GM19025 (cell line): ENCODE measurements around the gene PPFIA1.

ENCODE experiments used
- ATAC-seq: cut with Tn5 transposase; IDR thresholded peaks from one replicate; pipeline ENCODE4 v1.9.1; 2021; ENCODE audit warnings: mild to moderate bottlenecking, low read depth, moderate library complexity; ENCODE audit not compliant: unreplicated experiment

The PPFIA1 gene

DNA sequence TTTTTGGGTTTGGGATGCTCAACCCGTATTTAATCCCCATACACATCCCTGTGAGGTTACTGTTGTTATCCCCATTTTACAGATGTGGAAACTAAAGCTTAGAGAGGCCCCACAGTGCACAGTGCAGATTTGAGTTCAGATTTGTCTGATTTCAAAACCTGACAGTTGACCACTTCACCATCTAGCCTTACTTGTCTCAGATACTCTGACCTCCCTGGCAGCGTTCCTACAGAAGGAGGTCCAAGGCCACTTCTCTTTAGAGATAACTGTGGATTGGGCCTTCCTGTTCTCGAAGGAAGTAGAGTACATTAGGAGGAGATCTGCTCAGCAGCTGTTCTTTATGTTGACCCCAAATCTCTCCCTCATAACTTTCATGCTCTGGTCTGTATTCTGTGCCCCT is 81.2 kb downstream of the PPFIA1 start:
- no peak for ATAC-seq

DNA sequence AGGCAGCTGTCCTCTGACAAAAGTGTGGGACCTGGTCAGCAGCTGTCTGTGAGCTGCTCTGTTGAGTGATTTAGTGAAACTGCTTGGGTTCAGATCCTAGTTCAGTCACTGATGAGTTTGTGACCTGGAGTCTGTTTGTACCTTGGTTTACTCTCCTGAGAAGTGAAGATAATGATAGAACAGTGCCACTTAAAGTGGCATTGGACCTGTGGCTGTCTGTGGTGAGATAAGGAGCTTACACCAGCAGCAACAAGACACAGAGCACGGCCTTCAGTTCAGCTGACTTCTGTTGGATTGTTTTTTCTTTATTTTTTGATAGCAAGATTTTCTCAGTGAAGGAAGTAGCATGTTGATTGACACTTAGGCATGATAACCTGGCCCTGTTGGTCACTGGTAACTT is 81.6 kb downstream of the PPFIA1 start:
- ATAC-seq = no peak

DNA sequence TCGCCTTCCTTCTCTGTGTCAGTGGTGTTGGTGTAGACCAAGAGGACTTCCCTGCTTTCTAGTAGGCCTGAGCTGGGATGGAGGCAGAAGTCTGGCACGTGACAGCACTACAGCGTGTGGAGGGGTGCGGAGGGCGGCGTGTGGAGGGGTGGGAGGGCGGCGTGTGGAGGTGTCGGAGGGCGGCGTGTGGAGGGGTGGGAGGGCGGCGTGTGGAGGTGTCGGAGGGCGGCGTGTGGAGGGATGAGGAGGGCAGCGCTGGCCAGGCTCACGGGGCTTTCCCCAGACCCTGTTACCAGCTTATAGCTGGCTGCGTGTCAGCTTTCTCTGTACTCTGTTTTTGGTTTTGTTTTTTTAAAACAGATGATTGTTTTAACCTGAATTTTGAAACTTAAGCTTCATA is 82.1 kb downstream of the PPFIA1 start:
- ATAC-seq = no peak

DNA sequence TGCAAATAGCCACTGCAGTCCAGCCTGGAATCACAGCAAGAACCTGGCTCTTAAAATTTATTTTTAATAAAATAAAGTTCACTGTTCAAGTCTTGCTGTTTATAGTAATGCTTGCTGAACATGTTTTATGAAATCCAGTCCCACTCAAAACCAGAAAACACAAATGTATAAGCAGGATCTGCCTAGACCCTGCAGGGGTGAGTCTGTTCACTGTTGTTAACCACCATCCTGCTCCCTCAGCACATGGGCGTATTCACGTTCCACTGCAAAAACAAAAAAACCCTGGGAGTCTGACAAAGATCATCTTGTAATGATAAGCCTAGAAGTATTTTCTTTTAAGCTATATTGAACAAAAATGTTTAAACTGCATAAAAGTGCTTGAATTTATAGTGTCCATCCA is 82.8 kb downstream of the PPFIA1 start:
- no peak for ATAC-seq

DNA sequence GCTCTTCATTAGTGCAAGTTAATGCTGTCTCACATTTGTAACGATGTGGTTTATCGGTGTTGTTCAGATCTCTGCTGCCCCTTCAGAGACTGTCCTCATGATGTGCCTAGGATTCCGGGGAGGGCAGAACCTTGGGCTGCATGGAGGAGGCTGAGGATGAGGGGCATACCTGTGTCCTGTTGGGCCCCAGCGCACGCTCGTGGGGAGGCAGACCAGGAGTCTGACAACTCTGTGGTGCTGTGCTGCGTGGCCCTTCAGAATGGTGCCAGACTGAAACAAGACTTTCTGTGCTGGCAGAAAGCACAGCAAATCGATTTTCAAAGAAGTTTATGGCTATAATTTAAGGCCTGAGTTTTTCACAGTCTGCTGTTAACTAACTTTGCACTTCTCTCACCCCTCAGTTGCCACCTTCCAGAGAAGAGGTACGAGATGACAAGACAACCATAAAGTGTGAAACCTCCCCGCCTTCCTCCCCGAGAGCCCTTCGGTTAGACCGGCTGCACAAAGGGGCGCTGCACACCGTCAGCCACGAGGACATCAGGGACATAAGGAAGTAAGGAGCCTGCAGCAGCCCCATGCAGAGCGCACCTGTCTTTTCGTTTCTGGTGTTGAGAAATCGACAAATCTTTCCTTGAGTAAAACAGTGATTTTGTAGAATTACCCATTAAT is 83.5 kb downstream of the PPFIA1 start:
- no peak for ATAC-seq

DNA sequence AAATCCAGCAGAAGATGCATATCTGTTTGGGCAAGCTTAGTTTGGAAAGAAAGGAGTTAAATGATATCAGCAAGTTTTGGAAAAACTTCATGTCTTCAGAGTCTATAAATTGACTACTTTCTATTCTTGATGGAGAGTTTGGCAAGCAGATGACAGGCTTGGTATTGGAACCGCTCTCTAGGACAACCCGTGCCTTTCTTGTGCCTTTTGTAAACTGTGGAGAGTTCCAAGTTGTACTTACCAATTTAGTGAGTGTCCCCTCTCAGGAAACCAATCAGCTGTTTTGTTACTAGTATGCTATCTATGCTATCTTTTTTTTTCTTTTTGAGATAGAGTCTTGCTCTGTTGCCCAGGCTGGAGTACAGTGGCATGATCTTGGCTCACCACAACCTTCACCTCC is 84.1 kb downstream of the PPFIA1 start:
- ATAC-seq = no peak

DNA sequence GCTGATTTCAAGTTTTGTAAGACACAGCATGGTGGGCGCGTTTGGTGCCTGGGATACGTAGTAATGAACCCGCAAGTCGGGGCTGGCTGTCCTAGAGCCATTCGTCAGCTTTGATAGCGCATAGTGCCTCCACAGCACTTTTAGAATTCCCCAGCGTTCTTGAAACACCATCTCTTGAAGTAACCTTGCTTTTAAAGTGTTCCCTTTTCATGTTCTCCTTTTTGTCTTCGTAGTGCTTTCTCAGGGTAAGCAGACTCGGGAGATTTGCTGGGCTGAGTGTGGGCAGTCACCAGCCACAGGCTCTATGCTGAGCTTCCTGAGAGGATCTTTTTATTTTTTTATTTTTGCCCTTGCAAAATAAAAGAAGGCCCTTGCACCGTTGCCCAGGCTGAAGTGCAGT is 88.3 kb downstream of the PPFIA1 start:
- ATAC-seq = no peak

DNA sequence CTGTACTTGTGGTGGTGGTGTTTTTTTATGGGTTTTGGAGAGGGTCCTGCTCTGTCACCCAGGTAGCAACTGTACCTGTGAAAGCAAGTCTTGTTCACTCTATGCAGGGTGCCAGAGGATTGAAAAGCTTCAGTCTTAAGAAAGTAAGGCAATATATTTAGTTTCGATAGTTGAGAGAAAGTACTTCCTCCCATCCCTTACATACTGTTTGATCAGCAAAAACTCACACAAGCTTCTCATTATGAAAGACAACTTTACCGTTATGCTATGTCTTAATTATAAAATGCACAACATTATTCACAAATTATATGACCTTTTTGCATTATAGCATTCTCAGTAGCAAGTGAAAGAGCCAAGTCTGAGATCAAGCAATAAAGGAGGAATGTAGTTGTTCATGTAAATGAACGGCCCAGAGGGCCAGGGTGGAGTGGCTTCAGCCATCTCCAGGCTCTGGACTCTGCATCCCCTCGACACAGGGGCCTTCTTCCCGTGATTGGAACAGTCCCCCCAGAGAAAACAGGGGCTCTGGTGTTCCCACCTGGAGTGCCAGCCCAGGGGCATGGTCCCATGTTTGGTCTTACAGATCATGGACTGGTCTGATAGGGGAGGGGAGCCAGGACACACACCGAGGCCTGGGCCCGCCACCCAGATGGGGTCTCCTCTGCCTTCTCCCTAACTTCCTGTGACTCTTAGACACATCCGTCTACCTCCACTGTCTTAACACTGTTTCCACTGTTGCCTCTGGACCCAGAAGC is 89.1 kb downstream of the PPFIA1 start:
- no peak for ATAC-seq

DNA sequence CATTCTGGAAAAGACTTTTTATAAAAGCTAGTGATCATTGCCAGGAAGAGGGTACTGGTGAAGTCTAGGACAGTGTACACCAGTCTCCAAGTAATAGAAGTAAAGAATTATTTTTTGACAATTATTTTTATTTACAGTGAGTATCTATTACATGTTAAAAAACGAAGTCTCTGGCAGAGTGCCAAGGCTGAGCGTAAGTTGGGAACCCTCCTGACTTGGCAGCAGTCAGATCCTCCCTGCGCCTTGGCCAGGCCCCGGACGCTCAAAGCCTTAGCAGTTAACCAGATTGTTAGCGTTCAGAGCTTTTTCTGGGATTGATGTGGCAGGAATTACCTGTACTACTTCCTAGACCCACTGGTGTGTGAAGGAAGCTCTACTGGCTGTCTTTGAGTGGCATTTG is 89.7 kb downstream of the PPFIA1 start:
- ATAC-seq = no peak

DNA sequence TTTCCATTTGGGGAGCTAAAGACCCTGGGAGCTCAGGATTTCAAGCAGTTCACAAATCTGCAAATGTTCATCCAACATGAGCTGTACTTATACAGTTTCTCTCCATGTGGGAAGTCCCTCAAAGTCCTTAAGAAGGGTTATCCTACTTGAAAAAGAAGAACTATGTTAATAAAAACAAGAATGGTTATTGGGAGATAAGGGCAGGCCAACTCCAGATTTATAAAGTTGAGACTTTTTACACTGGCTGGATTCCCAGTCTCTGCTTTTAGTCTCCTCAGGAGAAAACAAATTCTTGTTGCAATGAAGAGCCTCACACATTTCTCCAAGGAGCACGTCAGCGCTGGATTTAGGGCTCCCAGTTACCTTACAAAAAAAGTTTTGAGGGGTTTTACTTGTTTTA is 93.7 kb downstream of the PPFIA1 start:
- ATAC-seq = no peak

DNA sequence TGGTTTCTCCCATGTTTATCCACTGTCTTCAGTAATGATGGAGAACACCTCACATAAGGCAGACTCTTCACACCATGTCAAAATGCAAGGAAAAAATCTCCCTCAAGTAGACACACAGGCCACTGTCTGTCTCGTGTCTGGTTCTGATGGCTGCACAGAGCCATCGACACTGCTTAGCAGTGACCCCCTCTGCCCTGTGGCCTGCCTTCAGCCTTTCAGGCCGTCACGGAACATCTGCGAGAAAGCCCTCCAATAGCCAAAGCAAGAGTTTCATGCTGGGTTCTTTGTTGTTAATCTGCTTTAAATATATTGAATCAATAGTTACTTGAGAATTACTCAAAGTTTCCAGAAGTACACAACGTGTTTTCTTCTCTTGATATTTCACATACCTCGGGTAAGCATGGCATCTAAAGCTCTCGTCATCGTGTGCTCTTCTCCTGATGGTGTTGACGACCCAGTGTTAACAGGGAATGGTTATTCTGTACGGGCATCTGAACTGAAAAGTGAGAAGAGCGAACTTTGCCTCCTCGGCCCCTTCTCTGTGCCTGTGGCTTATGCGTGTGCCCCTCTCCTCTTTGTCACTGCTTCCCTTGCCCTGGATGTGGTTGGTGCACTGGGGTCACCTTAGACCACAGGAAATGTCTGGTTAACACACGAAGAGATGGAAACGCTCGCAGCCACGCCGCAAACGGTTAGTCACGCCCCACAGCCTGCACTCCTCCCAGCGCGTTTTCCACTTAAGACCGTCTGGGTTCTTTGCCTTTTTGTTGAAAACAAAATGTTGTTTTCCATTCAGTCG is 94.5 kb downstream of the PPFIA1 start:
- no peak for ATAC-seq

DNA sequence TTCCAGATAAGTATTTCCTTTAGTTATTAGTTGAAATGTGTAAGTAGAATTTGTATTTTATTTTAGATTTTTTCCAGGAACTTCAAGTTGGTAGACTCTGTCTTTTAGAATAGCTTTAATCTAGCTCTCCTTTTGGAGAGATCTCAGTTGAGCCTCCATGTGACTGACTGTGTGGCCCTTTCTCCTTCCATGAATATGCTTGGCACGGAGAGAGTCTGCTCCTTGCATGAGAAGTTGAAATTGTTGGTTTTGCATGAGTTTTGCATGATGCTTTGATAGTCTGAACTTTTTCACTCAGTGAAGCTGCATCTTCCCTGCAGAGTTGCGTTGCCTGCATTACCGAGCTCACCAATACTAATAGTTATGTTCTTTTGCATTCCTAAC is 95.0 kb downstream of the PPFIA1 start:
- no peak for ATAC-seq

DNA sequence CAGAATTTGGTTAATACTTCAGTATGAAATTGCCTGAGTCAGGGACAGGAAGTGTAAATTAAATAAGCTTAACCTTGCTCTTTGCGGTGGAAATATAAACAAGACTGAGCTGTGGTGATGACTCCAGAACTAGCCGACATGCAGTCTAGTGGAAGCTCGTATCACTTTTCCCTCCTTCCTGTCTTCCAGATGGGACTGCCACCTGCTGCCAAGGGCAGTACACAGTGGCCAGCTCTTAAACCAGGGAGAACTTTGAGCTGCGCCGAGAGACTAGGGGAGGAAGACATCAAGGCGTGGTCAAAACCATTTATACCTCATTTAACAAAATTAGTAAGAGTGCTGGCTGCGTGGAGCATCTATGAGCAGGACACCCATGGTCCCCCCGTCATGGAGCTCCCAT is 96.6 kb downstream of the PPFIA1 start:
- no peak for ATAC-seq

DNA sequence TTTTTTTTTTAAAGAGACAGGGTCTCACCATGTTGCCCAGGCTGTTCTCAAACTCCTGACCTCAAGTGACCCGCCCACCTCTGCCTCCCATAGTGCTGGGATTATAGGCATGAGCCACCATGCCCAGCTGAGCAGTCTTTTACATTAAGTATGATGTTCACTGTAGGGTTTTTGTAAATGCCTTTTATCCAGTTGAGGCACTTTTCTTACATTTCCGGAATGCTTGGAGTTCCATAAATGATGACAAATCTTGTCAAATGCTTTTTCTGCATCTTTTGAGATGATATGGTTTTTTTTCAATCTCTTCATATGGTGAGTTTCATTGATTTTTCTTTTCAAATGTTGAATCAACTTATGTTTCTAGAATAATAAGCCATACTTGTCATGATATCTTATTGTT is 98.5 kb downstream of the PPFIA1 start:
- no peak for ATAC-seq

DNA sequence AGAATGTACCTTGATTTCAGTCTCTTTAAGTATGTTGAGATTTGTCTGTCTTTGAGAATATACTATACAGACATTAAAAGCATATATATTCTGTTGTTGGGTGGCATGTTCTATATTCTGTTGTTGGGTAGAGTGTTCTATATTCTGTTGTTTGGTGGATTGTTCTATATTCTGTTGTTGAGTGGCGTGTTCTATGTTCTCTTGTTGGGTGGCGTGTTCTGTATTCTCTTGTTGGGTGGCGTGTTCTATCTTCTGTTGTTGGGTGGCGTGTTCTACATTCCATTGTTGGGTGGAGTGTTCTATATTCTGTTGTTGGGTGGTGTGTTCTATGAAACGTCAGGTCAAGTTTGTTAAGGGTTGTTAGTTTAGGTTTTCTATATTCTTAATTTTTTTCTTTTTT is 100.8 kb downstream of the PPFIA1 start:
- ATAC-seq = no peak

DNA sequence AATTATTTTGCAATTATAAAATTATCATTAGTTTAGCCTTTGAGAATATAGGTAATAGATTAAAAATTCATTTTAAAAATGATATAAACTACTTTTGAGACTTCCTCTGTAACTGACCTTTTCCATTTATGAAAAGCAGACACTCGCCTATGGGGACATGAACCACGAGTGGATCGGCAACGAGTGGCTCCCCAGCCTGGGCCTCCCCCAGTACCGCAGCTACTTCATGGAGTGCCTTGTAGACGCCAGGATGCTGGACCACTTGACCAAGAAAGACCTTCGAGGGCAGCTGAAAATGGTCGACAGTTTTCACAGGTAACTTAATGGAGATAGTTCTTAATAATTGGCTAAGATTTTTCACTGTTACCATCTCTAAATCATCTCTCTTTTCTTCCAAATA is 101.6 kb downstream of the PPFIA1 start:
- ATAC-seq = no peak

DNA sequence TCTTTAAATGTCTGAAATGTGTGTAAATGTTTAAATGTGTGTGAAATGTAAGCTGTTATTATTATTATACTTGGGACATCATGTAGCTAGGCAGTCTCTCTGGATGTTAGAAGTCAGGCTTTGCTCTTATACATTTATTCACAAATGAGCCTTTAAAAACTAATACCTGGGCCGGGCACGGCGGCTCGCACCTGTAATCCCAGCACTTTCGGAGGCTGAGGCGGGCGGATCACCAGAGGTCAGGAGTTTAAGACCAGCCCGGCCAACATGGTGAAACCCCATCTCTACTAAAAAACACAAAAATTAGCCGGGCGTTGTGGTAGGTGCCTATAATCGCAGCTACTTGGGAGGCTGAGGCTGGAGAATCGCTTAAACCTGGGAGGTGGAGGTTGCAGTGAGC is 106.1 kb downstream of the PPFIA1 start:
- no peak for ATAC-seq

DNA sequence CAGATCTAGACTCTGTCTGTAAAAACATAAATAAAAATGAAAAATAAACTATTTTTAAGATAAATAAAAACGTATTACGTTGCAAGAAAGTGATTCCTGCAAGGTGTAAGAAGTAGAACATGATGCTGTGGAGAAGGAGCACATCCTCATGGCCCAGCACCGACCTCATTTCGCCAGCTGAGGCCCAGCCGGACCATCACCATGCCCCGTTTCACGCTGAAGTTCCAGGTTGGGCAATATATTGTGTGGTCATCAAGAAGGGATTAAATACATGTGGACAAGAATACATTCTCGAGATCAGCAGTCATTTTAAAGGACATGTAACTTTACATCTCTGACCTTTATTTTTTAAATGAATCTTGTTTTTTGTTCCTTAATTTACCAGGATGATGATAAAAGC is 107.2 kb downstream of the PPFIA1 start:
- ATAC-seq = no peak

DNA sequence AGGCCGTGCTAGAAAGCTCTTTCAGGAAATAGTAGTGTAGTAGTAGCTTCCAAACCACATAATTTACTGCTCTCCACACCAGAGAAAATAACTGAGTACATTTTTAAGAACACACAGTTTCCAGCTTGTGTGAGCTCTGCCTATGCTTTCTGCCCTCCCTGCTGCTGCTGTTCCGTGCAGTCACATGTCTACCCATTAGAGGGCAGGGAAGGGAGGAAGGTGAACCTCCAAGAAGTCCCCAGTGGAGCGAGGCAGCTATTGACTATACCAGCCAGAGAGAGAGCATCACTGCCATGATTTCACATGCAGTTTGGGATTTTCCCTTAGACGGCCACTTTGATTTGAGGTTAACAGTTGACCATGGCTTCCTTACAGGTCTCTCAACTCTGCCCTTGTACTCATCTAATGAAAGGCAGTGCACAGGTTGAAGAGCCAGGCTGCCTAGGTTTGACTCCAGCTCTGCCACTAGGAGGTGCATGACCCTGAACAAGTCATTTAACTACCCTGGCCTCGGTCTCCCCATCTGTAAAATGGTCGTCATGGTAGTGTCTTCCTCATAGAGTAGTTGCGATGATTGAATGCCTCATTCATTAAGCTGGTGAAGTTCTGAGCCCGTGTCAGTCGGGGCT is 108.1 kb downstream of the PPFIA1 start:
- ATAC-seq = no peak

DNA sequence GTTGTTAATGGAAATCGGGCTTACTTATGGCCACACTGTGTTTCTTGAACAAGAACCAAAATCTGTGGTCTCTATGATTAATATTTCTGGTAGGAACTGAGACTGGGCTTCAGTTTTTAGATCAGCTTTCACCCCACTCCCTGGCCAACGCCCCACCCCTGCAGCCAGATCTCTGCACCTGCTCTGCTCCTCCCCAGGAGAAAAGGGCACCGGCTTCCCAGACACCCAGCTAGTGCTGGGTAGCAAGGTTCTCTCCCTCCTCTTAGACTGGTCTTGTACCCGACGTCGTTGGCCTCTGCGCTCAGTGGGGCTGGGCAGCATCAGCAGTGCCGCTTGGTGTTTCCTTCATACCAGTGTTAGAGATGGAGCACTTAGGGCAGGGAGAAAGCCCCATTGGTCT is 110.9 kb downstream of the PPFIA1 start:
- ATAC-seq = no peak
